GM18505 (cell line): ENCODE results near the gene CCM2.
"Not testable (repeated sequence)": the region's sequence is repeated elsewhere in the genome, so short reads cannot be mapped to it uniquely, and the experiment has no call there.

ENCODE experiments used
- ATAC-seq: cut with Tn5 transposase; IDR thresholded peaks from one replicate; pipeline ENCODE4 v1.9.1; 2021; ENCODE audit not compliant: unreplicated experiment
- POLR2A ChIP-seq: IDR thresholded peaks from 4 replicates; pipeline ENCODE4 v1.6.1; 2011; ENCODE audit warnings: borderline replicate concordance; ENCODE audit not compliant: insufficient read depth, insufficient read length; ENCODE audit errors: extremely low read depth

Gene CCM2

DNA sequence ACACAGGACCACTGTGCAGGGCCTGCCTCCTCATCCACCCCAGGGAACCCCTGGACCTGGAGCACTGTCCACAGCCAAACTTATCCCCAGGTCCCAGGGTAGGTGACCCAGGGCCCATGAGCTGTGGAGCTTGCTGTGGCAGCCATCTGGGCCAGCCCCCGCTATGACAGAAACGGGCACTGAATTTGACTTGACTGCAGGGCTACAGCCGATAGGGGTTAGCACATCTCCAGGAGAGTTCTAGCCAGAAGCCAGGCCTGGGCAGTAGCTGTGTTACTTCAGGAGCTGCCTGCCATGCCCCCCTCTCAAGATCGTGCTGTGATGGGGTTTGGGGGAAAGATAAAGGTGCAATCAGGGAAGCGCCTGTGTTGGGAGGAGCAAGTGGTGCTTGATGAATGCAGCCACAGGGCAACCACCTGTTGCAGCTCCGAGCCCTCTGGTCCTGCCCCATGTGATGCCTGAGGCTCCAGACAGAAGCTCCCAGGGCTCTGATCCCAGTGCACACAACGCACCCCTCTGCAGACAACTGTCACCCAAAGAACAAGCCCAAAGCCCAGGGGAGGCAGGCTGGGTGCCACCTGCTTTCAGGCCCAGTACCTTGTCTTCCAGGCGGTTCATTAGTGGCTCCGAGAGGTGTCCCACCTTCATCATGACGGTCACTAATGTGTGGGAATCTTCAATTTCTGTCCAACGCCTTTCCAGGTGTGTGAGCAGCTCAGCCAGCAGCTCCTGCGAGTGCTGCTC is 105.0 kb downstream of the CCM2 start:
- no peak for ATAC-seq

DNA sequence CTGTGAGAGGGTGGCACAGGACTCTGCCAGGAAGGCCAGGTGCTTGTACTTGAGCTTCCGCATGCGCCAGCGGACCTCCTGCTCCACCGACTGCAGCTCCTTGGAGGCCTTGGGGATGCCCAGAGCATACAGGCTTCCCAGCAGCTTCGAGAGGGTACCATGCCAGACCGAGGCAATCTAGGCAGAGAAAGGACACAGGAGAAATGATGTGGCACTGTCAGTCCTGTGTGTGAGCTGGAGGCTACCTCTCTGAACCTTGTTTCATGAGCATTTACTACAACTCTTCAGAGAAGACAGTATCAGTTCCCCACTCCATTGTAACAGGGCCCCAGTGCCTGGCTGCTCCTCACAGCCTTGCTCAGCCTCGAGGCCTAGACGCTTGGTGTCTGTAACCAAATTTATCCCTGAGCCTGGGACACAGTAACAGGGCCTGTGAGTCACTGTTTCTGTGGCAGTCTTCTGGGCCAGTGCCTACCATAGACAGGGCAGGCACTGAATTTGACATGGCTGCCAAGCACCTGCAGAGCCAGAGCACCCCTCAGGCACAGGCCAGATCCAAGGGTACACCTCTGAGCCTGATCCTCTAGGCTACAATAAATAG is 105.7 kb downstream of the CCM2 start:
- no peak for TF ChIP-seq POLR2A
- no peak for ATAC-seq

More for the DNA sequence above, 105.0 kb downstream of the CCM2 start:
- TF ChIP-seq POLR2A = peak; percentile 19

DNA sequence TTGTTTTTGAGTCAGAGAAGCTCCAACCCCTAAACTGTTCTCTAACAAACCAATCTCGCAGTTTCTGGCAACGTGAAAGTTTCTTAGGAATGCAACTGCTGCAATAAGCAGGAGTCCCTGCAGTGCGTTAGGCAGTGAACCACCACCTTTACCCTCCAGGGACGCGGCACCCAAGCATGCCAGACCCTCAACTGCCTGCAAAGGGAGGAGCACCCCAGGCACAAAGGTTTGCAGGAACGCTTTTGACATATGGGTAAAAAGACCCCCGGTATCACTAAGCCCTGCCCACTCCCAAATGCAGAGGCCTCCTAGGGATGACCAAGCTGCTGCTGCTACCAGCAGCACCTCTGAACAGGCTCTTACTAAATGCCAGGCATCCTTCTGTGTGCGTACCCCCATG is 106.8 kb downstream of the CCM2 start:
- TF ChIP-seq POLR2A = no peak
- ATAC-seq = no peak

DNA sequence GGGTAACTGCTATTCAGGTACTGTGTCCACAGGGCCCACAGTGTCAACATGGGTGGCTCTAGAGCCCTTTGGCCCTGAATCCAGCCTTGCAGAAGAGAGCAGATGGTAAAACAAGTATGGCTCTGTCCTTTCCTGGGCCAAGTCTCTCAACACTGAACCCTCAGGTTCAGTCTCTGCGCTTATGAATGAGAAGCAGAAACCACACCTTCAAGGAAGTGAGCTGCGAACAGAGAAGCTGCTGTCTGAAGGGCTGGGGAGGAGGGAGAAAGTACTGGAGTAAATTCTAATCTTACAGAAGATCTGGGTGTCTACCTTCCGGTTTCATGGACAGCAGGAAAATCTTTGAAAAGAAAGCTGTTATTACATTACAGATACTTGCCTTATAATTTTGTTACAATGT is 107.4 kb downstream of the CCM2 start:
- no peak for TF ChIP-seq POLR2A
- no peak for ATAC-seq

DNA sequence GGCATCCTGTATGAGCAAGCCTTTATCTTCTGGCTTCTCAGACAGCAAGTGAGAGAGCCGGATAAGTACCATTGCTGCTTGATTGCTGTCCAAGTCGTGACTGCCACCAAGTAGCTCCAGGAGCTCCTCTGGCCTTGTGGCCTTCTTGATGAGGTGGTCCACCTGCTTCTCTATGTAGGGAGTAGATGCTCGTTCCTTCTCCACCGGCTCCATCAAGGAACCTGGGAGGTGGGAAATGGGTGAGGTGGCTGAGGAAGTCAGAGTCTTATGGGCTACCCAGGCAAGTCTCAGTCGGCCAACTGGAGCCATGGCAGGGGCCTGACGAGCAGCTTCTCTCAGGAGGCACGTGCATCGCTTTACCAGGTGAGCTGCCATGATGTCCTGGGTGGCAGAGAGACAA is 108.9 kb downstream of the CCM2 start:
- no peak for ATAC-seq
- TF ChIP-seq POLR2A = no peak

DNA sequence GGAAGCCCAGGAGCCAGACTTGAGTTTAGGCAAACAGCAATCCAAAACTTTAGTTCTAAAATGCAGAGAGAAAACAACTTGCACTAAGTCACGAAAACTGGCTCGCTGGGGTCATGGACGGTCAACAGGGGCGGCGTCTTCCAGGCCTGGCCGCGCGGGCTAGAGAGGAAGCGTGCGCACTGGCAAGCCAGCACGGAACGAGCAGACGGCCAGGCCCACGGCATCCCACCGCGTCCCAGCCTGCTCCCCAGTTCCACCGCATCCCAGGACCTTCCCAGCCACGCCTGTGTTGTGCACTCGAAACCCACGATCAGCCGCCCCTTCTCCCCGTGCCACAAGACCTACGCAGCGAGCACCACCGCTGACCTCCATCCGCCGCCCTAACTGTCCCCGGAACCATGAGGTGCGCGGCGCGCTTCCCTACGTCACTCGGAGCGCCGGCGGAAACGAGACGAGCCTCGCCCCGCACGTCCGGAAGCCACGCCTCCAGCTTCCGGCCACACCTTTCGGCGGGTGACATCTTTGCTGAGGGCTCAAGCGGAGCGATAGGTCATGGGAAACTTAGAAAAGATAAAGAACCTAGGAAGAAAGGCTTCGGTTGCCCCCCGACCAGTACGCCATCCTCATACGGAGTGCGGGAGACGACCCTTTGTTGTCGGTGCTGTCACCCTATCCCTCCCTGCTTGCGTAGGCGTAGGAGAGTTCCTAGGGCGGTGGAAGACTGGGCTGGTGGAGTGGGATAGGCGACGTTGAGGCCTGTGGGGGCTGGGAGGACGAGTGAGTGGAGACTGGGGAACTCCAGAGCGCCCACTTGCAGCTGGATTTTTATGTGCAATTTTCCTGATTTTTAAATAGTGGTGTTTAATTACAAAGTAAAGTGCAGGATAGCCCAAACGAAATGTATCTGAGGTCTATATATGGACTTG is 111.6 kb downstream of the CCM2 start, which contains the start of gene TBRG4:
Gene TBRG4, minus strand, starts transcription at position 400 of the 926 bp plus-strand sequence. CDS start 2,460 bp downstream, outside the sequence.
- peak; percentile 95 for ATAC-seq
- peak; percentile 92 for TF ChIP-seq POLR2A

DNA sequence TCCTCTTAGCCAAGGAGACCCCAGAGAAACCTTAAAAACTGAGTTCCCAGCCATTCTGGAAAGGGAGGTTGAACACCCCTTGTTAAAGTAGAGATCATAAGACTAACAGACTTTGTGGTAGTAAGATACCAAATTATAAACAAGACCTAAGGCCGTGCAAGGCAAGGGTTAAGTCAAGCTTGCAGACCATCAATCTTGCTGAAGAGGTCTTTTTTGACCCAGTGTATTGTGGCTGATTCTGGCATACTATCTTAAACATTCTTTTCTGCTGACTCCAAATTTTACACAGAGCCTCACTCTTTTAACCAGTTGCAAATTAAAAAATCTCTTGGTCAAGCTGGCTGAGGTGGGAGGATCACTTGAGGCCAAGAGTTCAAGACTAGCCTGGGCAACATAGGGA is 112.6 kb downstream of the CCM2 start:
- TF ChIP-seq POLR2A = no peak
- ATAC-seq = no peak

DNA sequence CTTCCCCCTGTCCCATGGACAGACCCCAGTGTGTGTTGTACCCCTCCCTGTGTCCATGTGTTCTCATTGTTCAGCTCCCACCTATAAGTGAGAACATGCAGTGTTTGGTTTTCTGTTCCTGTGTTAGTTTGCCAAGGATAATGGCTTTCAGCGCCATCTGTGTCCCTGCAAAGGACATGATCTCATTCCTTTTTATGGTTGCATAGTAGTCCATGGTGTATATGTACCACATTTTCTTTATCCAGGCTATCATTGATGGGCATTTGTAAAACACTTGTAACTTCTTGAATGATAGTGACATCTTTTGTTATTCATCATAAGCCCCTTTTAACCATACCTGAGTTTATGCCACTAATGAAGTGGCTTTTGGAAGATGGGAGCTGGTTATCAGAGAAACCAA is 114.3 kb downstream of the CCM2 start:
- not testable (repeated sequence) for ATAC-seq

DNA sequence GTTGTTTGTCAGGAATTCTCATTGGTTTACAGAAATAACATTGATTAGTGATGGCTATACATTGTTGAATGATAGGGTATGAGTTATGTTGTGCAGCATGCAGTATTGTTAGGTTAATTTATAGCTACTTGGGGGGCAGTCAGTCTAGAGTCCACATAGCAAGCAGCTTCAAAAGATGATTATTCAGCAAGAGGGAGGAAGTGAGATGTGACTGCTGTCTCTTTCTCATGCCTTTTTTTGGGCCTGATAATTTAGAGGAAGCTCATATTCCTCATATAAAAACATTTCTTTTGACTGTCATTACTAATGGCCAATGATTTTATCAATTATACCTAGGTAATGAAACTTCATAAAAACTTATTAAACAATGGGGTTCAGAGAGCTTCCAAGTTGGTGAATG is 114.9 kb downstream of the CCM2 start:
- ATAC-seq = no peak
- TF ChIP-seq POLR2A = no peak

DNA sequence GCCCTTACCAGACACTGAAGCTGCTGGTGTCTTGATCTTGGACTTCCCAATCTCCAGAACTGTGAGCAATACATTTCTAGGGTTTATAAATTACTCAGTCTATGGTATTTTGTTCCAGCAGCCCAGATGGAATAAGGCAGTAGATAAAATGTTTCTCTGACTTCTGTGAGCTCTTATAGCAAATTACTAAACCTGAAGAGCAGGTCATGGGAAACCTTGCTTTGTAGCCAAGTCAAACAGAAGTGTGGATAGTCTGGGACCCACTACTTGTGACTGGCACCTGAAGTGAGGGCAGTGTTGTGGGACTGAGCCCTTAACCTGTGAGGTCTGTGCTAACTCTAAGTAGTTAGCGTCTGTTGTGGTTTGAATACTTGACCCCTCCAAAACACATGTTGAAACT is 116.0 kb downstream of the CCM2 start:
- no peak for TF ChIP-seq POLR2A
- no peak for ATAC-seq

DNA sequence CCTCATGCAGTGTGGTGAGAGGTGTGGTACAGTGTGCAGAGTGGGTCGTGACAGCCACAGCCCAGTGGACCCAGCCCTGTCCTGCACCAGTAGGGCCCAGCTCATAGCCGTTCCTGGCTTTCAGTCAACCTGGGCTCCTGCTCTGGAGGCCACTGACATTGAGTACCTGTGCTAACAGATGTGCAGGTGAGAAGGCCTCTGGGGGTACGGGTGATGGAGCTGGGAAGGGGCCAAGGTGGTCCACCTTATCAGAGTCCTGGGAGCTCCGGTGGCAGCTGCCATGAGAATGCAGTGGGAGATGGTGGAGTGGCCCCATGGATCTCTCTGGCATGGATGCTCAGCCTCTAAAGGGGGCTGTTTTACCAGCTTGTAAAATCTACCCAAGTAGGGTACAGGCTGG is 117.6 kb downstream of the CCM2 start:
- TF ChIP-seq POLR2A = no peak
- no peak for ATAC-seq

DNA sequence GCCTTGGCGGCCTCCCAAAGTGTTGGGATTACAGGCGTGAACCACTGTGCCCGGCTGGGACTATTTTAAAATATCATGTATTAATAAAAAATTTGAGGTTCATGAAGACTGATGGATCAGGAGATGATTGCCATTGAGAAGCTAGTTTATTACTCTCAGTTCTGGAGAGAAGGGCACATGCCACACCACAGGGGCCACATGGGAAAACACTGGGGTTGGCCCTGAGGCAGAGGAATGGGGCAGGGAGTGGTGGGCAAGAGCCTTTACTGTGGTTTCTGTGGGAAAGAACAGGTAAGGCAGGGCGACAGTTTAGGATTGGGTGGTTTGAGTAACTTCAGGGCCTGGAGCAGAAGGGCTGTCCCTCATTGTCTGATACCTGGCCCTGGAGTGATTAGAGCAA is 118.3 kb downstream of the CCM2 start:
- ATAC-seq = no peak

DNA sequence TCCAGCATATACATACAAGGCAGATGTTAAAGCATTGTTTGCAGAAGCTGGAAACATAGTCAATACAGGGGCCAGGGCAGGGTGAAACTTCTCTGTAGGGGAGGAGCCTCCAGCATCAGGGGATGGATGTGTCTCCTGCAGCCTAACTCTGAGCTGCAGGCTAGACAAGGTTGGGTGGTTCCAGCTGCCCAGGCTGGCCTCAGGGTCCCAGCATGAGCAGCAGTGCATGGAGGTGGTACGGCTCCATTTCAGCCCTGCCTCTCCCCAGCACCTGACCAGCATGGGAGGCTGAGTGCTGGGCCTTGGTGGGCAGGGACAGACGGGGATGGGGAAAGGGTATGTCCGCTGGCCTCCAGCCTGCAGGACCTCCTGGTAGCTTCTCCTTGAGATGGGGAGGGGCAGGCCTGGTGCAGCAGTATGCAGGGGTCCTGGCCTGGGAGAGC is 118.9 kb downstream of the CCM2 start:
- TF ChIP-seq POLR2A = no peak
- peak; percentile 73 for ATAC-seq

More for the DNA sequence above, 118.3 kb downstream of the CCM2 start:
- no peak for TF ChIP-seq POLR2A
